K562 (cell line): ENCODE results near the gene TGFBR1. TPM values are rescaled to one million over a fixed set of nuclear protein-coding genes. Genes with fewer than 3 reads are reported as not detected.
"Not testable (repeated sequence)": the region's sequence is repeated elsewhere in the genome, so short reads cannot be mapped to it uniquely, and the experiment has no call there.

Experiments
- ATAC-seq: fragments of 200-7000 bp; cut with Tn5 transposase; 3 replicates; pipeline ENCODE4 v1.9.1; 2020; ENCODE audit warnings: moderate library complexity
- BruUV-seq: library from RNA; stranded (reverse); fragments of 400-500 nt; replicated peaks from 2 replicates; lab custom pipeline; 2021; lab: Mats Ljungman, UMichigan
- CTCF ChIA-PET: fragments of 300-600 bp; formaldehyde crosslinking; extraction: SDS; loops from one replicate; lab custom pipeline; 2021; ENCODE audit warnings: low intra/inter-chr PET ratio; lab: Yijun Ruan, JAX
- POLR2A ChIA-PET: fragments of 300-600, 350-650 bp; sonication (Branson Sonifier 250); formaldehyde crosslinking; extraction: SDS; loops from one replicate; lab custom pipeline; 2021; ENCODE audit warnings: antibody characterized with exemption, inconsistent platforms; lab: Yijun Ruan, JAX
- DNase-seq, 4 experiments: peaks; one replicate each; pipeline versions ENCODE4 v3.0.0 to v3.0.0-alpha.2; 2011 to 2018; ENCODE audit warnings: low spot score in 3 of 4, mixed read lengths in 3 of 4; ENCODE audit errors: extremely low read depth in 1 of 4
- FAIRE-seq: peaks from 2 replicates; lab custom pipeline; 2011; peaks lifted over from hg19 to GRCh38; lab: Jason Lieb, UNC
- H2AFZ ChIP-seq: 2 replicates; pipeline ENCODE4 v1.6.0; 2011; ENCODE audit warnings: low read depth, low read length, control low read depth, inconsistent platforms
- H3K27ac ChIP-seq: fragments of 200-600 bp; 3 replicates; pipeline ENCODE4 v1.8.0; 2011; ENCODE audit warnings: low read depth, mild to moderate bottlenecking, control low read depth, inconsistent platforms, low read length, moderate library complexity, mixed read lengths; ENCODE audit errors: extremely low read depth
- H3K27me3 ChIP-seq, 2 experiments: fragments of 300-600 bp in 1 of 2; 2 replicates in 1 of 2; 3 replicates in 1 of 2; pipeline versions ENCODE4 v1.6.0 to v1.8.0; 2011; ENCODE audit warnings: inconsistent platforms in 2 of 2, low read length in 2 of 2, mild to moderate bottlenecking in 1 of 2, mixed read lengths in 1 of 2, moderate library complexity in 1 of 2; ENCODE audit not compliant: control insufficient read depth in 2 of 2, insufficient read depth in 2 of 2
- H3K36me3 ChIP-seq: fragments of 300-600 bp; 3 replicates; pipeline ENCODE4 v1.8.0; 2011; ENCODE audit warnings: mild to moderate bottlenecking, low read length, inconsistent platforms; ENCODE audit not compliant: control insufficient read depth, insufficient read depth
- H3K4me1 ChIP-seq, 2 experiments: fragments of 200-600 bp in 1 of 2; replicated peaks in 1 of 2; 2 replicates in 1 of 2; 3 replicates in 1 of 2; pipeline versions ENCODE4 v1.5.1 to v1.8.0; 2011; ENCODE audit warnings: inconsistent platforms in 2 of 2, low read length in 2 of 2, mild to moderate bottlenecking in 1 of 2, mixed read lengths in 1 of 2, moderate library complexity in 1 of 2; ENCODE audit not compliant: control insufficient read depth in 2 of 2, insufficient read depth in 2 of 2
- H3K4me2 ChIP-seq: 2 replicates; pipeline ENCODE4 v1.6.1; 2011; ENCODE audit warnings: low read length, control low read depth, inconsistent platforms, mixed read lengths; ENCODE audit not compliant: insufficient read depth
- H3K4me3 ChIP-seq: fragments of 200-600 bp; sonication (generic), shearing (Covaris generic); 2 replicates; pipeline ENCODE4 v1.5.1; 2016; ENCODE audit warnings: control low read depth, inconsistent platforms
- H3K79me2 ChIP-seq: fragments of 200-600 bp; 3 replicates; pipeline ENCODE4 v1.8.0; 2011; ENCODE audit warnings: low read length, inconsistent platforms; ENCODE audit not compliant: control insufficient read depth, insufficient read depth
- H3K9ac ChIP-seq, 2 experiments: 2 replicates each; pipeline versions ENCODE4 v1.6.0 to v1.6.1; 2011; ENCODE audit warnings: low read depth in 2 of 2, low read length in 2 of 2, control low read depth in 1 of 2, inconsistent platforms in 1 of 2, mild to moderate bottlenecking in 1 of 2, mixed read lengths in 1 of 2; ENCODE audit not compliant: insufficient read depth in 1 of 2
- H3K9me1 ChIP-seq: one replicate; pipeline ENCODE4 v1.6.0; 2011; ENCODE audit warnings: inconsistent platforms, mild to moderate bottlenecking, low read length, moderate library complexity; ENCODE audit not compliant: control insufficient read depth, insufficient read depth
- H3K9me3 ChIP-seq: replicated peaks from 2 replicates; pipeline ENCODE4 v1.5.1; 2011; ENCODE audit warnings: low read depth, low read length, inconsistent platforms; ENCODE audit not compliant: control insufficient read depth, insufficient read depth
- H4K20me1 ChIP-seq: replicated peaks from 2 replicates; pipeline ENCODE4 v1.6.1; 2011; ENCODE audit warnings: low read length, inconsistent platforms, mixed read lengths; ENCODE audit not compliant: control insufficient read depth, insufficient read depth
- BCOR ChIP-seq: fragments of 450-650 bp; IDR thresholded peaks from 2 replicates; pipeline ENCODE4 v1.6.1; 2016
- GTF2F1 ChIP-seq: IDR thresholded peaks from 2 replicates; pipeline ENCODE4 v1.6.1; 2011; ENCODE audit warnings: low read depth, low read length, improper control_type of control experiment
- HDAC2 ChIP-seq: fragments of 450-650 bp; IDR thresholded peaks from 2 replicates; pipeline ENCODE4 v1.6.1; 2016; ENCODE audit warnings: mild to moderate bottlenecking
- KDM1A ChIP-seq, 2 experiments: fragments of 450-650 bp; IDR thresholded peaks; 2 replicates each; pipeline ENCODE4 v1.6.1; 2016; ENCODE audit warnings: mild to moderate bottlenecking in 2 of 2
- SIRT6 ChIP-seq: IDR thresholded peaks from one replicate; pipeline ENCODE4 v1.6.1; 2012; ENCODE audit warnings: low read depth, mild to moderate bottlenecking, control low read depth, inconsistent platforms, low read length, moderate library complexity
- ZNF133 ChIP-seq: fragments of 250-450 bp; sonication (Bioruptor Pico); IDR thresholded peaks from 2 replicates; pipeline ENCODE4 v1.4.0; 2020; ENCODE audit warnings: mild to moderate bottlenecking
- ZNF146 ChIP-seq: IDR thresholded peaks from one replicate; pipeline ENCODE4 v1.6.1; 2018; ENCODE audit warnings: missing compliant biosample characterization; ENCODE audit not compliant: unreplicated experiment
- WGBS: fragments of 100-300 bp; shearing (Covaris generic); methylation state at CpG from one replicate; pipeline ENCODE4 v1.1.6; 2016; ENCODE audit warnings: low coverage, mixed read lengths; ENCODE audit not compliant: insufficient coverage; ENCODE audit errors: missing lambda C conversion rate; 5-methylcytosine and 5-hydroxymethylcytosine counted together
- in situ Hi-C: fragments of 300-500 bp; cut with MboI; formaldehyde crosslinking; loops from 4 replicates; pipeline ENCODE4 v1.15.0; 2018; ENCODE audit warnings: inconsistent platforms, mixed read lengths
- intact Hi-C: fragments of 100-400 bp; cut with micrococcal nuclease; formaldehyde crosslinking; loops from 2 replicates; pipeline ENCODE4 v1.14.2; 2022
- polyA plus RNA-seq, 8 experiments: library from polyadenylated mRNA; depleted of rRNA in 4 of 8; stranded (reverse) in 5 of 8; unstranded in 3 of 8; fragments of >200 nt; fragmentation: Nextera tagmentation in 2 of 8; fragmentation: Illumina TruSeq in 1 of 8; extraction: Ambion mirVana in 2 of 8; extraction: Trizol in 1 of 8; gene quantifications; 2 replicates each; pipeline versions ENCODE4 v1.2.1 to v1.2.3, GENCODE V29; 2011 to 2014; ENCODE audit warnings: inconsistent platforms in 1 of 8, missing spikeins in 1 of 8
- total RNA-seq, 7 experiments: library from RNA; depleted of rRNA in 6 of 7; stranded (reverse); fragments of >200 nt in 6 of 7; fragmentation: Illumina TruSeq in 2 of 7; extraction: Trizol in 2 of 7; gene quantifications; 2 replicates each; pipeline versions ENCODE4 v1.2.1 to v1.2.3, GENCODE V29; 2011 to 2021; ENCODE audit warnings: low replicate concordance in 1 of 7
- TF ChIP-seq, protein P1 (sequence below): fragments of 450-650 bp; IDR thresholded peaks from 2 replicates; pipeline ENCODE4 v1.6.1; 2016; ENCODE audit warnings: low read depth, mild to moderate bottlenecking, moderate library complexity

TGFBR1 gene
- total and polyA plus RNA-seq, 9 of the 15 experiments (the other 6 are each of a cell fraction or from before 2014, with no cell fraction given), result 15.5 to 62.4 (median 42.7) TPM

- 67% methylated on average over 5 of the region's 5 CpGs for WGBS
- POLR2A ChIA-PET, result not testable (repeated sequence)
Observed at GRCh38 chr9:99099806-99100585, 4.9 kb upstream of the TGFBR1 start.

DNA sequence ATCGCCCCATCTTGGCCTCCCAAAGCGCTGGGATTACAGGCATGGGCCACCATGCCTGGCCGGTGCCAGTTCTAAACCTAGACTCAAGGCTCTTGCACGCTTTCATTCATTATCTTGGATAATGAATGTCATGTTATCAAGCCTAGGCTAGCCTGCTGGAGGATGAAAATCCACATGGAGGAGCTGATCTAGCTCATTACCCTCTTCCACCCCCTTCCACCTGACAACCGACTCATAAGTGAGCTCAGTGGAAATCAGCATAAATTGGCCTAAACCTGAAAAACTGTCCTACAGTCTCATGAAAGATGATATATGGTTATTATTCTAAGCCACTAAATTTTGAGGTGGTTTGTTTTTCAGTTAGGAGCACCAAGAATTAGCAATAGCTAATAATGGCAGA, 3.6 kb upstream of the TGFBR1 start:
- WGBS, result 80% methylated on average over 5 of the region's 5 CpGs
- H4K20me1 ChIP-seq, result no peaks in the 10 kb centered on the region
- H3K9me3 ChIP-seq, result no peaks in the 10 kb centered on the region
- ATAC-seq (no peak), DNase-seq (no peak), FAIRE-seq (no peak)
- intact Hi-C loops, result no loop called here
- H3K4me3 ChIP-seq, result no peak overlapping the region
- H2AFZ ChIP-seq, result peak overlapping the region; percentile 47
- ChIA-PET CTCF (no interaction called here), POLR2A (interaction anchor here (1.0 to 3.0 kb wide), 3 partner anchors 9 to 26 kb away, joined by 4 to 15 read pairs (median 8); no protein-coding TSS in a partner anchor)
- H3K36me3 ChIP-seq, result no peaks in the 10 kb centered on the region
- no peak overlapping the region for H3K27ac ChIP-seq
- in situ Hi-C loops, result no loop called here
- no peaks in the 10 kb centered on the region for H3K27me3 ChIP-seq
- peaks cover 19 to 20% of the 10 kb centered on the region in 2 experiments for H3K4me1 ChIP-seq
- BruUV-seq, result no TSS peak
- H3K79me2 ChIP-seq, result peaks cover 10% of the 10 kb centered on the region
- H3K9me1 ChIP-seq, result no peaks in the 10 kb centered on the region
- TF ChIP-seq SIRT6, result no peak
- no peak for TF ChIP-seq GTF2F1
- no peak for TF ChIP-seq ZNF133
- TF ChIP-seq, protein P1, sequence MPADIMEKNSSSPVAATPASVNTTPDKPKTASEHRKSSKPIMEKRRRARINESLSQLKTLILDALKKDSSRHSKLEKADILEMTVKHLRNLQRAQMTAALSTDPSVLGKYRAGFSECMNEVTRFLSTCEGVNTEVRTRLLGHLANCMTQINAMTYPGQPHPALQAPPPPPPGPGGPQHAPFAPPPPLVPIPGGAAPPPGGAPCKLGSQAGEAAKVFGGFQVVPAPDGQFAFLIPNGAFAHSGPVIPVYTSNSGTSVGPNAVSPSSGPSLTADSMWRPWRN, result no peak
- H3K9ac ChIP-seq, result peak overlapping the region in 1 of 2 experiments; percentile 15; a peak in 1 of 4 replicates
- H3K4me2 ChIP-seq, result no peak overlapping the region

More at GRCh38 chr9:99099806-99100585, 4.9 kb upstream of the TGFBR1 start:
- in situ Hi-C loops, H3K27ac ChIP-seq, H3K4me3 ChIP-seq, intact Hi-C loops, DNase-seq, H3K4me2 ChIP-seq, H4K20me1 ChIP-seq, BruUV-seq, H3K36me3 ChIP-seq, H3K79me2 ChIP-seq, H3K9me3 ChIP-seq, H3K9ac ChIP-seq, H3K27me3 ChIP-seq, ATAC-seq, CTCF ChIA-PET, H3K9me1 ChIP-seq, H2AFZ ChIP-seq, FAIRE-seq: not testable (repeated sequence)
- peaks cover 12 to 29% of the 10 kb centered on the region in 2 experiments for H3K4me1 ChIP-seq
- TF ChIP-seq KDM1A (IDR thresholded peaks at IDR 0.05) (peak; percentile 34 to 59; a peak in 2 of 4 replicates), HDAC2 (0 out of 2 replicates have a peak, but pooled peaks have one; percentile 40), ZNF146 (peak; percentile 92), BCOR (peak; percentile 81)
